Measurements from ENCODE around the gene ARHGEF25. TPM values are rescaled to one million over a fixed set of nuclear protein-coding genes. Genes with fewer than 3 reads are reported as not detected.
A peak's percentile ranks its signal among the peaks of the same experiment; 100 is the strongest.

ARHGEF25 gene
- total RNA-seq, 1 donor from 2014 or later: 16.8 TPM

- Mint-ChIP-seq H3K27me3 (ENCODE audit: low read depth, unreplicated experiment) (no peaks in the 10 kb centered on the region), H3K4me1 (ENCODE audit: low read depth, unreplicated experiment) (peaks cover 12% of the 10 kb centered on the region), H3K36me3 (ENCODE audit: low read depth, unreplicated experiment) (peaks cover 11% of the 10 kb centered on the region), H3K9me3 (ENCODE audit: unreplicated experiment) (peaks cover 2% of the 10 kb centered on the region), H3K27ac (ENCODE audit: unreplicated experiment) (peak within 1 kb of the TSS; percentile 83), H3K4me3 (ENCODE audit: unreplicated experiment) (peak within 1 kb of the TSS; percentile 96)
- Histone ChIP-seq H3K4me3 (ENCODE audit: insufficient read depth, low read depth, low read length) (peak within 1 kb of the TSS; percentile 71), H3K27me3 (ENCODE audit: insufficient read depth, low read length) (no peaks in the 10 kb centered on the region), H3K4me1 (ENCODE audit: insufficient read depth, low read length) (peaks cover 16% of the 10 kb centered on the region), H3K27ac (ENCODE audit: low read depth, low read length) (no peak within 1 kb of the TSS), H3K79me2 (ENCODE audit: insufficient read depth, low read length) (peaks cover 4% of the 10 kb centered on the region), H3K9ac (ENCODE audit: low read length) (peak within 1 kb of the TSS; percentile 71), H4K20me1 (ENCODE audit: insufficient read depth, low read length) (peaks cover 16% of the 10 kb centered on the region), H2AFZ (ENCODE audit: low read depth, low read length) (peak within 1 kb of the TSS; percentile 94), H3K4me2 (ENCODE audit: low read length) (peak within 1 kb of the TSS; percentile 96), H3K36me3 (ENCODE audit: insufficient read depth, low read length) (no peaks in the 10 kb centered on the region), H3K9me3 (ENCODE audit: insufficient read depth, low read depth, low read length) (no peaks in the 10 kb centered on the region)
- TF ChIP-seq EZH2 (IDR thresholded peaks at IDR 0.05; ENCODE audit: insufficient read depth, low read length): no peak
- TF ChIP-seq, protein P1, sequence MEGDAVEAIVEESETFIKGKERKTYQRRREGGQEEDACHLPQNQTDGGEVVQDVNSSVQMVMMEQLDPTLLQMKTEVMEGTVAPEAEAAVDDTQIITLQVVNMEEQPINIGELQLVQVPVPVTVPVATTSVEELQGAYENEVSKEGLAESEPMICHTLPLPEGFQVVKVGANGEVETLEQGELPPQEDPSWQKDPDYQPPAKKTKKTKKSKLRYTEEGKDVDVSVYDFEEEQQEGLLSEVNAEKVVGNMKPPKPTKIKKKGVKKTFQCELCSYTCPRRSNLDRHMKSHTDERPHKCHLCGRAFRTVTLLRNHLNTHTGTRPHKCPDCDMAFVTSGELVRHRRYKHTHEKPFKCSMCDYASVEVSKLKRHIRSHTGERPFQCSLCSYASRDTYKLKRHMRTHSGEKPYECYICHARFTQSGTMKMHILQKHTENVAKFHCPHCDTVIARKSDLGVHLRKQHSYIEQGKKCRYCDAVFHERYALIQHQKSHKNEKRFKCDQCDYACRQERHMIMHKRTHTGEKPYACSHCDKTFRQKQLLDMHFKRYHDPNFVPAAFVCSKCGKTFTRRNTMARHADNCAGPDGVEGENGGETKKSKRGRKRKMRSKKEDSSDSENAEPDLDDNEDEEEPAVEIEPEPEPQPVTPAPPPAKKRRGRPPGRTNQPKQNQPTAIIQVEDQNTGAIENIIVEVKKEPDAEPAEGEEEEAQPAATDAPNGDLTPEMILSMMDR (IDR thresholded peaks at IDR 0.05; ENCODE audit: insufficient read depth, low read depth, low read length): no peak
- DNase-seq (ENCODE audit: low read depth) (peak; percentile 14), FAIRE-seq (no peak)
Measured at GRCh38 chr12:57590864-57591781, 20.1 kb upstream of the ARHGEF25 start, which contains the start of gene PIP4K2C. Gene PIP4K2C, plus strand, starts transcription at chr12:57591192. Its CDS starts 98 bp downstream, at chr12:57591290.

GRCh38 chr12:57591782-57592325 is 19.4 kb upstream of the ARHGEF25 start:
- Histone ChIP-seq H3K4me1 (ENCODE audit: insufficient read depth, low read length) (peaks cover 16% of the 10 kb centered on the region), H3K4me2 (ENCODE audit: low read length) (peak overlapping the region; percentile 96), H3K9me3 (ENCODE audit: insufficient read depth, low read depth, low read length) (no peaks in the 10 kb centered on the region), H4K20me1 (ENCODE audit: insufficient read depth, low read length) (peaks cover 16% of the 10 kb centered on the region), H3K9ac (ENCODE audit: low read length) (peak overlapping the region; percentile 71), H3K36me3 (ENCODE audit: insufficient read depth, low read length) (peaks cover 2% of the 10 kb centered on the region), H3K27me3 (ENCODE audit: insufficient read depth, low read length) (no peaks in the 10 kb centered on the region), H3K4me3 (ENCODE audit: insufficient read depth, low read depth, low read length) (peak overlapping the region; percentile 71), H2AFZ (ENCODE audit: low read depth, low read length) (peak overlapping the region; percentile 94), H3K27ac (ENCODE audit: low read depth, low read length) (no peak overlapping the region), H3K79me2 (ENCODE audit: insufficient read depth, low read length) (peaks cover 4% of the 10 kb centered on the region)
- Mint-ChIP-seq H3K4me3 (ENCODE audit: unreplicated experiment) (peak overlapping the region; percentile 96), H3K4me1 (ENCODE audit: low read depth, unreplicated experiment) (peaks cover 12% of the 10 kb centered on the region), H3K9me3 (ENCODE audit: unreplicated experiment) (peaks cover 2% of the 10 kb centered on the region), H3K27ac (ENCODE audit: unreplicated experiment) (peak overlapping the region; percentile 83), H3K27me3 (ENCODE audit: low read depth, unreplicated experiment) (no peaks in the 10 kb centered on the region), H3K36me3 (ENCODE audit: low read depth, unreplicated experiment) (peaks cover 11% of the 10 kb centered on the region)
- no peak for TF ChIP-seq EZH2 (IDR thresholded peaks at IDR 0.05; ENCODE audit: insufficient read depth, low read length)
- TF ChIP-seq, protein P1 (IDR thresholded peaks at IDR 0.05; ENCODE audit: insufficient read depth, low read depth, low read length): no peak
- DNase-seq (ENCODE audit: low read depth) (no peak), FAIRE-seq (no peak)
